ENCODE data around the gene DESI2.

The DESI2 gene

DNA sequence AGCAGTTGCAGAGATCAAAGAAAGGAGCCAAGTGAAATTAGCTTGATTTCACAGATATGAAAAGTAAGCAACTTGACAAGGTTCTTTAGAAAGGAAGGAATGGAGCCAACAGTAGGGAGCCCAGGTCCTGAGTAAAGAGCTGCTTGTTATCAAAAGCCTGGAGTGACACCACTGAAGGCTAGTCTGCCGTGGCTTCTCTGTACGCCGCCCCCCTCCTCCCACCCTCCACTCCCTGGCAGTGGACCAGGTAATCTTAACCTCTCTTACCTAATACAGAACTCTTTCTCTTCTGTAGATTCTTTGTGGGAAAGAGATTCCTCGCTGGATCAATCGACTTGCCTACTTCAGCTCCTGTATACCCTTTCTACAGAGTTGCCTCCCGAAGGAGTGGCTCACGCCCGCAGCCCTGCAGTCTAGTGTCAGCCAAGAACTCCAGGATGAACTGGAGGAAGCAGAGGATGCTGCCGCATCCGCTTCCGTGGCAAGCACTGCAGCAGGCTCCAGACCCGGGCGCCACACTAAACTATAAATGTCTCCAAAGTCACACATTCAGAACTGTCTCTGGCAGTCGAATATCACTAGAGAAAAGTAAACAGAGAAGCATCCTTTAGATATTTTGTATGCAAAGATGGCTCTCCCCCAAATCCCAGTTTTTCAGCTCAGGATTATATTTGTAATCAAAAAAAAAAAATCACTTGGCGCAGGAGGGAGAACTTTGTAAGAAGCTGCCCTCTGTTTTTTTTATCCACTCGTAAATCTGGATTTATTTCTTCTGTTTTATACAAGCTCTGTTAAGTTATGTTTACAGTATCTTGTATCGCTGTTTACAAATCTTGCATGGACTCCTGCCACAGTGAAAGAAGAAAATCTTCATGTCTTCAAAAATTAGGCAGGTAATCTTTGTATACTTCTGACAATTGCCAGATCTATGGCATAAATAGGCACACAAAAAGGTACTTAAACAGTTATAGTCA is 52.6 kb downstream of the DESI2 start:
- no peak overlapping the region for H3K4me3 ChIP-seq (ENCODE audit: low read length)
- TF ChIP-seq, protein P1, sequence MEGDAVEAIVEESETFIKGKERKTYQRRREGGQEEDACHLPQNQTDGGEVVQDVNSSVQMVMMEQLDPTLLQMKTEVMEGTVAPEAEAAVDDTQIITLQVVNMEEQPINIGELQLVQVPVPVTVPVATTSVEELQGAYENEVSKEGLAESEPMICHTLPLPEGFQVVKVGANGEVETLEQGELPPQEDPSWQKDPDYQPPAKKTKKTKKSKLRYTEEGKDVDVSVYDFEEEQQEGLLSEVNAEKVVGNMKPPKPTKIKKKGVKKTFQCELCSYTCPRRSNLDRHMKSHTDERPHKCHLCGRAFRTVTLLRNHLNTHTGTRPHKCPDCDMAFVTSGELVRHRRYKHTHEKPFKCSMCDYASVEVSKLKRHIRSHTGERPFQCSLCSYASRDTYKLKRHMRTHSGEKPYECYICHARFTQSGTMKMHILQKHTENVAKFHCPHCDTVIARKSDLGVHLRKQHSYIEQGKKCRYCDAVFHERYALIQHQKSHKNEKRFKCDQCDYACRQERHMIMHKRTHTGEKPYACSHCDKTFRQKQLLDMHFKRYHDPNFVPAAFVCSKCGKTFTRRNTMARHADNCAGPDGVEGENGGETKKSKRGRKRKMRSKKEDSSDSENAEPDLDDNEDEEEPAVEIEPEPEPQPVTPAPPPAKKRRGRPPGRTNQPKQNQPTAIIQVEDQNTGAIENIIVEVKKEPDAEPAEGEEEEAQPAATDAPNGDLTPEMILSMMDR (IDR thresholded peaks at IDR 0.05; ENCODE audit: insufficient read depth, low read depth, low read length, missing control alignments) = no peak
- no peak for DNase-seq (ENCODE audit: low read depth)

DNA sequence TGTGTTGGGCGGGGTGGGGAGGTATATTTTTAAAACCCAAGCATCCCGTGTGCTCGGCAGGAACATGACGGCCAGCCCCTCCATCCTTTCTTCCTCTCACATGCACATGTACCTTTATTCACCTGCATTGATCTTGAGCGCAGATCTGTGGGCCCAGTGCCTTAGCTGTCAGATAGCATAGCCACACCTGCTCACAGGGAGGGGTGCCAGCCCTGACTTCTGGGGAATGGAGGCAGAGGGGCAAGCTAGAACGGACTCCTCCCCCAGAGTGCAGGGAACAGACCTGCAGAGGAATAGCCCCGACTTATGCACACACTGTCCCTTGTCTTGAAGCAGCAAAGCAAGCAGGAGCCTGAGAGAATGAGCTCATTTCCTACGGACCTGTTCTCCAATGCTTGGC is 56.1 kb downstream of the DESI2 start:
- TF ChIP-seq, protein P1 (IDR thresholded peaks at IDR 0.05; ENCODE audit: insufficient read depth, low read depth, low read length, missing control alignments) = no peak
- H3K4me3 ChIP-seq (ENCODE audit: low read length) = no peak overlapping the region
- no peak for DNase-seq (ENCODE audit: low read depth)

DNA sequence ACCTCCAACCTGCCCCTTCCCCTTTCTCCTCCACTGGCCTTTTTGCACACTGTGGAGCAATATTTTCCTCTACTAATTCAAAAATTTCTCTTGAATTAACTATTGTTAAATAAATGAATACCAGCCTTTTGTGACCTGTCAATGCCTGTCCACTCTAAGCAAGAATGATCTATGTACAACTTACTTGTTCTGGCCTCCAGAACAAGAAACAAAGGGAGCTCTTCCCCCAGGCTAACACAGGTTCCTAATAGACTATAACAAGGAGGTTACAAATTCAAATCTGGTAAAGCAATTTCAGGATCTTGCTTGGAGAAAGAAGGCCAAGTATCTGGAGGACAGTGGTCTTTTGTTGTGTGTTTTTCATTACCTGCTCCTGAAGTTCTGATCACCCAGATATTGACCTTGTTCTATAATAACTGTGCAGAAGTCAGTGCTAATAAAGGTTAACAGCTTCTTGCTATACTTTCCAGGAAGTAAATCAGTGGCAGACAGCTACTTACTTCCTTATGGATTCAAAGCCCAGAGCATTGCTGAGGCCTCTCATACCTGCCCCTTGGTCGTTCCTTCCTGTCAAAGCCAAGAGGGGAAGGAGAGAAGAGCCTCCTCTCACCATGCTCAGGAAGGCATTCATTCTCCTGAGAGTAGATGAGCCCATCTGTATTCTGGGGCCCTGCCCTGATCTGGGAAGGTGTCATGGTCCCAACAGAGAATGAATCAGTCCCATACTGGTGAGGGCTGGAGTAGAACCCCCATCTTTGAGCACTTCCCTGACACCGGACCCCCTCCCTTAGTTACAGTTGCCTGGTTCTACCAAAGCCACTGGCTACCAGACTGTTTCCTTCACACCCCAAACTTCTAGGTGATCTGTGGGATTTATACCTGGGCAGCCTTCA is 56.8 kb downstream of the DESI2 start:
- DNase-seq (ENCODE audit: low read depth) = no peak
- TF ChIP-seq, protein P1 (IDR thresholded peaks at IDR 0.05; ENCODE audit: insufficient read depth, low read depth, low read length, missing control alignments) = no peak
- H3K4me3 ChIP-seq (ENCODE audit: low read length) = no peak overlapping the region

DNA sequence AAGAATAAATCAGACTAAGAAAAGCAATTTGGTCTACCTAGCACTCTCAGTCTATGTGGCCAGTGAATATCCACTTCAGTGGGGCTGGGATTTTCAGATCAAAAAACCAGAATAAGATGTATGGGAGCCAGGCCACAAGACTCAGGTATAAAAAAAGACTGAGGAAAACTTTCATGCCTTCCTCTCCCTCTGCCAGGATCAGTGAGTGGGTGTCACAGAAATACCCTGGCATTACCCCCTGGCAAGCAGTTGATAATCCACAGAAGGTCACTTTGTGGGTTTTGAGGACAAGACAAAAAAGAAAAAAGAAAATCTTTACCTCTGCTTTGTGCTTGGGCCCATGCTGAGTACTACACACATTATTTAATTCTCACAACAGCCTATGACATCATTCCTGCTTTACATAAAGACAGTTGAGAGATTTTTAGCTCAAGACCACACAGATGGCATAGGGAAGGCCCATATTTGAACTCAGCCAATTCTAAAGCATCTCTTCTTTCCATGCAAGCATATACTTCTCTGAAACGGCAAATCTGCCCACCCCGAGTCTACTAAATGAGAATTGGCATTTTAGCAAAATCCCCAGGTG is 57.6 kb downstream of the DESI2 start:
- TF ChIP-seq, protein P1 (IDR thresholded peaks at IDR 0.05; ENCODE audit: insufficient read depth, low read depth, low read length, missing control alignments) = no peak
- no peak overlapping the region for H3K4me3 ChIP-seq (ENCODE audit: low read length)
- no peak for DNase-seq (ENCODE audit: low read depth)

DNA sequence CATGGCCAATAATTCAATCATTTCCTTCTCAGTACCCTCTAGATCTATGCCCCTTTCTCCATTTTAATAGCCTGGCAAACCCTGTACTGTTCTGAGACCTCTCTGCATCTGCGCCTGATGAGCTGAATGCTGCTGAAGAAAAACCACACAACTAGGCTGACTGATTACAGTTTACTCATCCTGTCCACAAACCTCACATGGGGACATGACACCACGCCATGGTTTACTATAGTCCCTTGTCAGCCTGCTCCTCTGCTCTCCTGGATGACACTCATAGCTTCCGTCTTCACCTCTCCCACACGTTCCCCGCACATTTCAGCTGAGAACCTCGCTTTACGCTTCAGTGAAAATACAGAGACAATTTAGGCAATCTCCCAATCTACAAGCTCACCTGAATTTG is 59.7 kb downstream of the DESI2 start:
- DNase-seq (ENCODE audit: low read depth) = no peak
- TF ChIP-seq, protein P1 (IDR thresholded peaks at IDR 0.05; ENCODE audit: insufficient read depth, low read depth, low read length, missing control alignments) = no peak
- H3K4me3 ChIP-seq (ENCODE audit: low read length) = no peak overlapping the region

DNA sequence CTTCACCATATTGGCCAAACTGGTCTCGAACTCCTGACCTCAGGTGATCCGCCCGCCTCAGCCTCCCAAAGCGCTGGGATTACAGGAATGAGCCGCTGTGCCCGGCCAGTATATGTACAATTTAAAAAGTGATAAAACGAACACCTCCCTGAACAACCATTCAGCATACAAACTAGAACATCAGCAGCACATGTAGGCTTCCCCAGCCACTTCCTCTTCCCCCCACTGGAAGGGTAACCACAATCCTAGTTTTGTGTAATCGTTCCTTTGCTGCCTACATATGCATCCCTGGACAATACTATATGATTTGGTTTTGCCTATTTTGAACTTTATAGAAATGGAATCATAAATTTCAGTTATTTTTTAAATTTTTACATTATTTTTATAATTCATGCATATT is 60.4 kb downstream of the DESI2 start:
- TF ChIP-seq, protein P1 (IDR thresholded peaks at IDR 0.05; ENCODE audit: insufficient read depth, low read depth, low read length, missing control alignments) = no peak
- no peak overlapping the region for H3K4me3 ChIP-seq (ENCODE audit: low read length)
- no peak for DNase-seq (ENCODE audit: low read depth)

Measured in epithelial cell of esophagus (primary cell).